Heart left ventricle (tissue), 16 donors: ENCODE data around the gene ARL17A. TPM values are rescaled to one million over a fixed set of nuclear protein-coding genes. Genes with fewer than 3 reads are reported as not detected.
A peak's percentile ranks its signal among the peaks of the same experiment; 100 is the strongest.
"Not testable (repeated sequence)": the region's sequence is repeated elsewhere in the genome, so short reads cannot be mapped to it uniquely, and the experiment has no call there.

ENCODE experiments used
- ATAC-seq, 4 donors: fragments of 200-7000 bp; cut with Tn5 transposase; one replicate each; pipeline ENCODE4 v1.9.1; 2020 to 2022; ENCODE audit warnings: moderate library complexity in 4 of 4, mild to moderate bottlenecking in 3 of 4, moderate number of reproducible peaks in 1 of 4
- DNase-seq, 5 donors: peaks; one replicate each; pipeline ENCODE4 v3.0.0-alpha.2; 2020
- H3K27ac ChIP-seq, 12 donors: fragments of 200-600 bp; sonication (generic) in 4 of 12; one replicate each; pipeline versions ENCODE4 v1.5.0 to v1.8.0; 2016 to 2022; ENCODE audit warnings: mild to moderate bottlenecking in 2 of 12
- H3K27me3 ChIP-seq, 9 donors: fragments of 200-600 bp; sonication (generic) in 2 of 9; one replicate each; pipeline versions ENCODE4 v1.5.1 to v1.8.0; 2016 to 2022; ENCODE audit warnings: mild to moderate bottlenecking in 3 of 9
- H3K36me3 ChIP-seq, 9 donors: fragments of 200-600 bp; sonication (generic) in 2 of 9; one replicate each; pipeline versions ENCODE4 v1.5.0 to v1.8.0; 2018 to 2022; ENCODE audit warnings: mild to moderate bottlenecking in 2 of 9
- H3K4me1 ChIP-seq, 12 donors: fragments of 200-600 bp; sonication (generic) in 4 of 12; one replicate each; pipeline versions ENCODE4 v1.5.0 to v1.8.0; 2016 to 2022; ENCODE audit warnings: mild to moderate bottlenecking in 3 of 12
- H3K4me3 ChIP-seq, 12 donors: fragments of 200-600 bp; sonication (generic) in 4 of 12; one replicate each; pipeline versions ENCODE4 v1.5.0 to v1.8.0; 2017 to 2022; ENCODE audit warnings: mild to moderate bottlenecking in 9 of 12, moderate library complexity in 4 of 12
- H3K9me3 ChIP-seq, 12 donors: fragments of 200-600 bp; sonication (generic) in 4 of 12; one replicate each; pipeline versions ENCODE4 v1.5.0 to v1.8.0; 2016 to 2022; ENCODE audit warnings: mild to moderate bottlenecking in 1 of 12
- WGBS, 4 donors: extraction: QIAGEN DNeasy Blood & Tissue Kit in 2 of 4; methylation state at CpG; one replicate each; pipeline versions ENCODE4 v1.1.5 to v1.1.7; 2013 to 2018; 5-methylcytosine and 5-hydroxymethylcytosine counted together
- intact Hi-C, 10 donors: fragments of 100-400 bp; cut with DNase I; formaldehyde crosslinking; loops; one replicate each; pipeline versions ENCODE4 v1.11.1 to v1.14.2; 2022
- polyA plus RNA-seq, 2 donors: library from polyadenylated mRNA; stranded (reverse); fragments of 200-250 nt; gene quantifications; one replicate each; pipeline ENCODE4 v1.2.3, GENCODE V29; 2013
- total RNA-seq, 9 donors: library from RNA; depleted of rRNA in 2 of 9; stranded (reverse); fragments of >200 nt in 2 of 9; fragmentation: NEBNext Ultra II Directional in 3 of 9; extraction: Animal tissue kit (Norgen Biotek cat#: 25700) in 3 of 9; gene quantifications; one replicate each; pipeline versions ENCODE4 v1.1.0 to v1.2.4, GENCODE V29; 2016 to 2023
- donor health status: ischemic (EF 13 %, LVEDD 7.1; RV severe dilation, severe dysfunction).
- donor health status: healthy with polysubstance abuse.
- donor health status: DM: no; HTN: yes; CAD: no.
- donor health status: DM: no; HTN: no; CAD: no.
- donor health status: ischemic (EF 25% LVEDD 6.9; RV normal size, moderate dysfunction).
- donor health status: ischemic (EF 25% LVEDD 5.7; RV mildly dilated, moderate dysfunction).
- donor health status: healthy.
- donor health status: DM: yes; HTN: yes; CAD: no.
- donor health status: ischemic (EF 35%, LVEDD 5.7; RV mildly dilated, moderate dysfunction).
- donor health status: nonischemic (EF 11% LVEDD 7.7; RV severe dilation, severe dysfunction).
- donor health status: DM: yes; HTN: yes; CAD: no.
- donor health status: PGD.
- donor health status: ischemic (EF 29% LVEDD 5.4; RV normal size, mild dysfunction).
- donor health status: nonischemic (EF 23%, LVEDD 6.1; RV moderate dilation, normal function).

Gene ARL17A
- total and polyA plus RNA-seq, 11 donors: 3.4 to 11.6 (median 5.9) TPM

- intact Hi-C loops, H3K27me3 ChIP-seq, H3K4me1 ChIP-seq, ATAC-seq, H3K4me3 ChIP-seq, DNase-seq, H3K27ac ChIP-seq, H3K9me3 ChIP-seq: not testable (repeated sequence)
- 90 to 95% (median 93%) methylated on average over 6 to 9 of the region's 10 CpGs for WGBS, 4 donors
- H3K36me3 ChIP-seq: peaks cover 0 to 18% (median 0%) of the 10 kb centered on the region in 9 donors
Observed at GRCh38 chr17:46548607-46549006, 30.9 kb downstream of the ARL17A start.

- H3K4me3 ChIP-seq, H3K9me3 ChIP-seq, H3K27ac ChIP-seq, H3K27me3 ChIP-seq, intact Hi-C loops, ATAC-seq, H3K36me3 ChIP-seq, H3K4me1 ChIP-seq: not testable (repeated sequence)
- DNase-seq: peak in 2 of 5 donors; percentile 10 to 18
- WGBS, 4 donors: 96 to 98% (median 97%) methylated on average over 15 to 22 of the region's 22 CpGs
Observed at GRCh38 chr17:46534716-46535115, 44.8 kb downstream of the ARL17A start.

GRCh38 chr17:46512168-46512567, 67.3 kb downstream of the ARL17A start, which contains the start of gene LRRC37A2:
Gene LRRC37A2, plus strand, starts transcription at chr17:46512468. Its CDS starts 245 bp downstream, at chr17:46512713.
- ATAC-seq, DNase-seq, H3K4me3 ChIP-seq, H3K27me3 ChIP-seq, H3K4me1 ChIP-seq, H3K36me3 ChIP-seq, H3K9me3 ChIP-seq, H3K27ac ChIP-seq, intact Hi-C loops: not testable (repeated sequence)
- whole genome bisulfite sequencing, 4 donors: 96 to 98% (median 96%) methylated on average over 3 of the region's 11 CpGs; no CpG with 5 or more reads in 1 of the 4 donors

DNA sequence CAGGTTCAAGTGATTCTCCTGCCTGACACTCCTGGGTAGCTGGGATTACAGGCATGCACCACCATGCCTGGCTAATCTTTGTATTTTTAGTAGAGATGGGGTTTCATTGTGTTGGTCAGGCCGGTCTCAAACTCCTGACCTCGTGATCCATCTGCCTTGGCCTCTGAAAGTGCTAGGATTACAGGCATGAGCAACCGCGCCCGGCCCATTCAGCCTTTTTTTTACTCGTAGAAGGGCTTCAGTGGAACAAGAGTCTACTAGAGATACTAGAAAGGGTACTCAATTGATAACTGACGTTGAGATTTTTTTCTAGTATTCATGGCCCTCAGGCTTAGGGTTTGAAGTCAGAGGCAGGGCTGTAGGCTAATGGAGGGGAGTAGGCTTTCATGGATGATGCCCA, 73.6 kb downstream of the ARL17A start:
- H3K4me3 ChIP-seq, intact Hi-C loops, H3K27me3 ChIP-seq, H3K36me3 ChIP-seq, H3K4me1 ChIP-seq, DNase-seq, H3K27ac ChIP-seq, ATAC-seq, H3K9me3 ChIP-seq: not testable (repeated sequence)
- 94 to 96% (median 96%) methylated on average over 6 of the region's 7 CpGs; no CpG with 5 or more reads in 1 of the 4 donors for WGBS, 4 donors

DNA sequence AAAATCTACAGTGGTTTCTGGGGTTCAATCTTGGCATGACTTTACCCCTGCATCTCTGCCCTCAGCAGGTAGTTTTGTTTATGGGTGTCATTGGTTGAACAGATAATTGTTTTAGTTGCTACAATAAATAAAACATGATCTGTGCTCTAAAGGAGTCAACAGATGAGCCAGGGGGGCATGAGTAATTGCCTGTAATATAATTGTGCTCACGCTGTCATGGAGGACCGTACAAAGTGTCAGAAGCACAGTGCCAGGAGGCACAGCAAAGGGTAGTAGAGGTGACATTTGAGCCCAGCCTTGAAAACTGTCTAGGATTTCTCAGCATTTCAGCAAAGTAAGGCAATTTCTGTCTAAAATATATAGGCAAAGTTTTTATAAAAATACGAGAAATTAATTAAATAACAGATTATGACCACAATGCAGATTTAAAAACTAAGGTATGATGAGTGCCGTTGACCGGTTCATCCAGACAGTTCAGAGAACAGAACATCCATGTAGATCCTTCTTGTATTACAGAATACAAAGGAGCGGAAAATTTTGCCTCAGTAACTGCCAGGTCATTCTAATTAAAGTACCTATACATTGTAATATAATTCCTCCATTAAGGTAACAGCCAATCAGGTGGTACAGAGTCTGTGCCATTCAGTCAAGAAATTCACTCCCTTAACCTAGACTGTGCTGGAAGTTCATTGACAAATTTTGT, 79.9 kb downstream of the ARL17A start:
- H3K27ac ChIP-seq, ATAC-seq, H3K9me3 ChIP-seq, intact Hi-C loops, H3K4me3 ChIP-seq, DNase-seq, H3K27me3 ChIP-seq, H3K4me1 ChIP-seq, H3K36me3 ChIP-seq: not testable (repeated sequence)
- WGBS, 4 donors: no CpG with 5 or more reads among the region's 6 CpGs

- H3K4me3 ChIP-seq, intact Hi-C loops, H3K27ac ChIP-seq, H3K27me3 ChIP-seq, H3K9me3 ChIP-seq, H3K4me1 ChIP-seq, ATAC-seq: not testable (repeated sequence)
- 89 to 99% (median 97%) methylated on average over 11 to 12 of the region's 16 CpGs for WGBS, 4 donors
- H3K36me3 ChIP-seq: peaks cover 0 to 16% (median 0%) of the 10 kb centered on the region in 9 donors
- DNase-seq: peak in 3 of 5 donors; percentile 6 to 63 (median 19)
Observed at GRCh38 chr17:46492021-46492420, 87.5 kb downstream of the ARL17A start.

DNA sequence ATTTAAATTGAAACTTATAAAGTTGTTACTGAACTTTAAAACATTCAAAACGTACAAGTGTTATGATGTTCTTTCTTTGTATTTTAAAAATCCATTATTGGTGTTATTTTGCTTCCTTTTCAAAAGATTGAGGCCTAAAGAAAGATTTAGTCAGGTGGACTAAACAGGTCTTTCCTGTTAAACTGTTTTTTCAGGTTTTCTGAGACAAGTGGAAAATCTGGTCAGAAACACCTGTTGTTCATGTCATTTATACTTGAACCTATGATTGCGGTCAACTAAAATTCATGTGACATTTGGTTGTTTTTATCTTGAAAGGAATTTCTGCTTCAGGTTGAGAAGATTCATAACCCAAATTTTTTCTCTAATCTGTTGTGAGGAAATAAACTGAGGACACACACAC, 98.2 kb downstream of the ARL17A start:
- H3K4me3 ChIP-seq, ATAC-seq, H3K27me3 ChIP-seq, H3K27ac ChIP-seq, intact Hi-C loops, H3K4me1 ChIP-seq, H3K36me3 ChIP-seq, H3K9me3 ChIP-seq, DNase-seq: not testable (repeated sequence)
- WGBS, 4 donors: no CpG with 5 or more reads among the region's 2 CpGs

- H3K9me3 ChIP-seq, DNase-seq, intact Hi-C loops, H3K4me3 ChIP-seq, H3K27ac ChIP-seq, H3K36me3 ChIP-seq, ATAC-seq, H3K4me1 ChIP-seq, H3K27me3 ChIP-seq: not testable (repeated sequence)
- no CpG with 5 or more reads among the region's 3 CpGs for WGBS, 4 donors
Observed at GRCh38 chr17:46478823-46479222, 100.7 kb downstream of the ARL17A start.

GRCh38 chr17:46475583-46475982, 103.9 kb downstream of the ARL17A start:
- H3K27me3 ChIP-seq, H3K27ac ChIP-seq, H3K9me3 ChIP-seq, DNase-seq, intact Hi-C loops, H3K4me3 ChIP-seq, H3K4me1 ChIP-seq, ATAC-seq, H3K36me3 ChIP-seq: not testable (repeated sequence)
- WGBS, 4 donors: 85 to 93% (median 89%) methylated on average over 1 to 2 of the region's 2 CpGs; no CpG with 5 or more reads in 1 of the 4 donors

GRCh38 chr17:46474489-46474888, 105.0 kb downstream of the ARL17A start:
- H3K4me3 ChIP-seq, ATAC-seq, H3K27ac ChIP-seq, H3K4me1 ChIP-seq, intact Hi-C loops, DNase-seq, H3K27me3 ChIP-seq, H3K36me3 ChIP-seq, H3K9me3 ChIP-seq: not testable (repeated sequence)
- WGBS, 4 donors: 83 to 87% methylated on average over 1 of the region's 3 CpGs; no CpG with 5 or more reads in 2 of the 4 donors

DNA sequence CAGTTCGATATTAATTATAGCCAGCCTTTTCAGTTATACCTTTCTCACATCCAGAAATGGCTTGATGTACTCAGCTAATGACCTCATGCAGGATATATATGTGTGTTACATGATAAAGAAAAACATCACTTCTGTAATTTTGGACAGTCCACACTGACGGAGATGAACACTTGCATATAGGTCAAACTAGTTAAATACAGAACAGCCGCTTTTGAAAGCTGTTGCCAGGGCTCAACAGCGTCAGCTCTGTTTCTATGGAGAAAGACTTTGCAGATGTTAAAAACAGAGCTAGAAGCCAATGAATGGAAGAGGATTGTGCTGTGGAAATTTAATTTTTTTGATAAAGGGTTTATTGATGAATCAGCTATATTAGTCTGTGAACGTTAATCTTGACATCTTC, 111.9 kb downstream of the ARL17A start:
- H3K27ac ChIP-seq, H3K4me1 ChIP-seq, H3K4me3 ChIP-seq, H3K27me3 ChIP-seq, intact Hi-C loops, ATAC-seq, H3K9me3 ChIP-seq, DNase-seq, H3K36me3 ChIP-seq: not testable (repeated sequence)
- WGBS, 4 donors: 76 to 90% methylated on average over 3 of the region's 5 CpGs; no CpG with 5 or more reads in 2 of the 4 donors
